HepG2 (cell line): Measurements from ENCODE around the gene UBR7. TPM values are rescaled to one million over a fixed set of nuclear protein-coding genes. Genes with fewer than 3 reads are reported as not detected.

Experiments
- ATAC-seq: fragments of 200-7000 bp; cut with Tn5 transposase; 3 replicates; pipeline ENCODE4 v1.9.1; 2020; ENCODE audit warnings: mild to moderate bottlenecking, moderate library complexity
- BruUV-seq: library from RNA; stranded (reverse); fragments of 400-500 nt; replicated peaks from 2 replicates; lab custom pipeline; 2021; lab: Mats Ljungman, UMichigan
- CTCF ChIA-PET: fragments of 300-600 bp; formaldehyde crosslinking; extraction: SDS; loops from one replicate; lab custom pipeline; 2021; ENCODE audit warnings: low total read pairs, inconsistent platforms, low intra/inter-chr PET ratio; lab: Yijun Ruan, JAX
- POLR2A ChIA-PET: fragments of 350-600 bp; sonication (Branson Sonifier 250); formaldehyde crosslinking; loops from one replicate; lab custom pipeline; 2020; ENCODE audit warnings: antibody characterized with exemption, inconsistent platforms; lab: Yijun Ruan, JAX
- DNase-seq: peaks from one replicate; pipeline ENCODE4 v3.0.0-alpha.2; 2015; ENCODE audit warnings: low spot score
- FAIRE-seq: peaks from 3 replicates; lab custom pipeline; 2011; peaks lifted over from hg19 to GRCh38; lab: Jason Lieb, UNC
- H2AFZ ChIP-seq: one replicate; pipeline ENCODE4 v1.6.1; 2011; ENCODE audit warnings: low read length, inconsistent platforms
- H3K27ac ChIP-seq: fragments of 300-600 bp; 3 replicates; pipeline ENCODE4 v1.8.0; 2011; ENCODE audit warnings: mixed run types, mild to moderate bottlenecking, mixed read lengths, low read length, inconsistent platforms; ENCODE audit not compliant: insufficient read depth; ENCODE audit errors: extremely low read length
- H3K27me3 ChIP-seq, 2 experiments: fragments of 200-600 bp in 1 of 2; 2 replicates in 1 of 2; 3 replicates in 1 of 2; pipeline versions ENCODE4 v1.6.0 to v1.8.0; 2011; ENCODE audit warnings: low read length in 2 of 2, mild to moderate bottlenecking in 2 of 2, moderate library complexity in 2 of 2, inconsistent platforms in 1 of 2; ENCODE audit not compliant: insufficient read depth in 2 of 2, control insufficient read depth in 1 of 2
- H3K36me3 ChIP-seq, 2 experiments: fragments of 200-600 bp in 1 of 2; replicated peaks in 1 of 2; 2 replicates in 1 of 2; 3 replicates in 1 of 2; pipeline versions ENCODE4 v1.5.1 to v1.8.0; 2011; ENCODE audit warnings: low read length in 2 of 2, inconsistent platforms in 1 of 2; ENCODE audit not compliant: insufficient read depth in 2 of 2, control insufficient read depth in 1 of 2
- H3K4me1 ChIP-seq: 2 replicates; pipeline ENCODE4 v1.5.1; 2012; ENCODE audit warnings: low read length, inconsistent platforms; ENCODE audit not compliant: insufficient read depth
- H3K4me2 ChIP-seq: 2 replicates; pipeline ENCODE4 v1.6.0; 2011; ENCODE audit warnings: low read depth, low read length, inconsistent platforms
- H3K4me3 ChIP-seq, 3 experiments: fragments of 200-600 bp in 1 of 3; sonication (generic), shearing (Covaris generic) in 1 of 3; replicated peaks in 1 of 3; 2 replicates each; pipeline ENCODE4 v1.5.1; 2011 to 2016; ENCODE audit warnings: low read length in 3 of 3, inconsistent platforms in 2 of 3, low read depth in 2 of 3, mild to moderate bottlenecking in 2 of 3, control low read depth in 1 of 3, mixed read lengths in 1 of 3; ENCODE audit not compliant: insufficient read depth in 1 of 3
- H3K79me2 ChIP-seq: one replicate; pipeline ENCODE4 v1.6.1; 2011; ENCODE audit warnings: low read length, inconsistent platforms; ENCODE audit not compliant: insufficient read depth
- H3K9ac ChIP-seq: 2 replicates; pipeline ENCODE4 v1.6.0; 2011; ENCODE audit warnings: mild to moderate bottlenecking, low read depth, low read length, inconsistent platforms; ENCODE audit not compliant: insufficient read depth
- H3K9me3 ChIP-seq: 2 replicates; pipeline ENCODE4 v1.5.1; 2012; ENCODE audit warnings: mild to moderate bottlenecking, low read length
- H4K20me1 ChIP-seq: 2 replicates; pipeline ENCODE4 v1.6.0; 2011; ENCODE audit warnings: inconsistent platforms, mild to moderate bottlenecking, low read length, moderate library complexity; ENCODE audit not compliant: insufficient read depth
- FOSL2 ChIP-seq: sonication (generic); formaldehyde crosslinking; IDR thresholded peaks from 2 replicates; pipeline ENCODE4 v1.4.0; 2020; ENCODE audit warnings: missing genetic modification reagents
- POGZ ChIP-seq: sonication (generic); formaldehyde crosslinking; IDR thresholded peaks from 2 replicates; pipeline ENCODE4 v1.4.0; 2020; ENCODE audit warnings: mild to moderate bottlenecking, missing genetic modification reagents
- RFX1 ChIP-seq: fragments of 450-650 bp; IDR thresholded peaks from 2 replicates; pipeline ENCODE4 v1.6.1; 2017
- TMF1 ChIP-seq: sonication (generic); formaldehyde crosslinking; IDR thresholded peaks from 2 replicates; pipeline ENCODE4 v1.8.1; 2022; ENCODE audit warnings: low read depth, missing genetic modification reagents
- ZFP36L1 ChIP-seq: sonication (generic); formaldehyde crosslinking; IDR thresholded peaks from 2 replicates; pipeline ENCODE4 v1.8.0; 2022; ENCODE audit warnings: mild to moderate bottlenecking, missing genetic modification reagents, moderate library complexity
- ZNF264 ChIP-seq: sonication (generic); formaldehyde crosslinking; IDR thresholded peaks from 2 replicates; pipeline ENCODE4 v1.4.0; 2020; ENCODE audit warnings: missing genetic modification reagents
- ZNF292 ChIP-seq: sonication (generic); formaldehyde crosslinking; IDR thresholded peaks from 2 replicates; pipeline ENCODE4 v1.8.1; 2022; ENCODE audit warnings: mild to moderate bottlenecking, low read depth, missing genetic modification reagents, borderline replicate concordance
- ZNF343 ChIP-seq: sonication (generic); formaldehyde crosslinking; IDR thresholded peaks from 2 replicates; pipeline ENCODE4 v1.4.0; 2020; ENCODE audit warnings: mild to moderate bottlenecking, missing genetic modification reagents
- ZNF367 ChIP-seq: sonication (generic); formaldehyde crosslinking; IDR thresholded peaks from 2 replicates; pipeline ENCODE4 v1.4.0; 2020; ENCODE audit warnings: missing genetic modification reagents, borderline replicate concordance
- ZNF781 ChIP-seq: sonication (generic); formaldehyde crosslinking; IDR thresholded peaks from 2 replicates; pipeline ENCODE4 v1.5.1; 2020; ENCODE audit warnings: borderline replicate concordance, mild to moderate bottlenecking, missing genetic modification reagents; ENCODE audit errors: not compliant biosample characterization
- WGBS: methylation state at CpG from one replicate; pipeline ENCODE4 v1.1.6; 2017; ENCODE audit warnings: low lambda C conversion rate; 5-methylcytosine and 5-hydroxymethylcytosine counted together
- in situ Hi-C: cut with HindIII; loops from 2 replicates; pipeline ENCODE4 v1.10.0; 2017; ENCODE audit warnings: low pct_unique_long_range_greater_than_20kb; ENCODE audit not compliant: extremely low pct_ligation_motif_present
- intact Hi-C: fragments of 100-400 bp; cut with micrococcal nuclease; formaldehyde crosslinking; loops from one replicate; pipeline ENCODE4 v1.10.0; 2022; ENCODE audit not compliant: unreplicated experiment
- polyA plus RNA-seq, 8 experiments: library from polyadenylated mRNA; depleted of rRNA in 3 of 8; stranded (reverse) in 7 of 8; unstranded in 1 of 8; fragments of >200 nt; fragmentation: Illumina TruSeq in 4 of 8; extraction: Trizol in 4 of 8; gene quantifications; 2 replicates each; pipeline versions ENCODE4 v1.2.1 to v1.2.3, GENCODE V29; 2011 to 2016; ENCODE audit warnings: low read depth in 4 of 8, missing spikeins in 1 of 8, mixed read lengths in 1 of 8; ENCODE audit not compliant: insufficient read depth in 1 of 8
- total RNA-seq, 5 experiments: library from RNA; depleted of rRNA; stranded (reverse); fragments of >200 nt; fragmentation: Illumina TruSeq; extraction: Trizol; gene quantifications; 2 replicates each; pipeline ENCODE4 v1.2.3, GENCODE V29; 2016; ENCODE audit warnings: low read depth in 1 of 5
- TF ChIP-seq, protein P1 (sequence below): sonication (generic); formaldehyde crosslinking; IDR thresholded peaks from 2 replicates; pipeline ENCODE4 v1.4.0; 2020; ENCODE audit warnings: missing genetic modification reagents
- TF ChIP-seq, protein P2 (sequence below): sonication (generic); formaldehyde crosslinking; IDR thresholded peaks from 2 replicates; pipeline ENCODE4 v1.5.0; 2020; ENCODE audit warnings: mild to moderate bottlenecking, low read depth, missing genetic modification reagents, borderline replicate concordance

The UBR7 gene
- total and polyA plus RNA-seq, 2 of the 13 experiments (the other 11 are each of a cell fraction or from before 2014, with no cell fraction given), result 11.0 to 19.7 TPM

DNA sequence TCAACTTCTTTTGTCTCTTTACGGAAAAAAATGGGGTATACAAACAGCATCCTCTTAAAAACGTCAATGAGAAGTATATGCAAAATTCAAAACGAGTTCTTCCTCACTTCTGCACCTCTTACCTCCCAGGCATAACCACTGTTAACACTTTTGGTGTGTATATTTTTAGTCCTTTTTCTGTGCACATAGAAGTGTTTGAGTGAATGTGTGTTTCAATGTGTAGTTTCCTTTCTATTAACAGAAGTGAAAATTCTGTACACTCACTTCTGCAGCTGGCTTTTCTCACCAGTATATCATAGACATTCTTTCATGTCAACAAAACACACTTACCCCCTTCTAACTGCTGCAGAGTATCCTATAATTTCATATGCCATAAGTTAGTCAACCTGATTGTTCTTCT, 5.4 kb downstream of the UBR7 start (continued):
- TF ChIP-seq, protein P1, sequence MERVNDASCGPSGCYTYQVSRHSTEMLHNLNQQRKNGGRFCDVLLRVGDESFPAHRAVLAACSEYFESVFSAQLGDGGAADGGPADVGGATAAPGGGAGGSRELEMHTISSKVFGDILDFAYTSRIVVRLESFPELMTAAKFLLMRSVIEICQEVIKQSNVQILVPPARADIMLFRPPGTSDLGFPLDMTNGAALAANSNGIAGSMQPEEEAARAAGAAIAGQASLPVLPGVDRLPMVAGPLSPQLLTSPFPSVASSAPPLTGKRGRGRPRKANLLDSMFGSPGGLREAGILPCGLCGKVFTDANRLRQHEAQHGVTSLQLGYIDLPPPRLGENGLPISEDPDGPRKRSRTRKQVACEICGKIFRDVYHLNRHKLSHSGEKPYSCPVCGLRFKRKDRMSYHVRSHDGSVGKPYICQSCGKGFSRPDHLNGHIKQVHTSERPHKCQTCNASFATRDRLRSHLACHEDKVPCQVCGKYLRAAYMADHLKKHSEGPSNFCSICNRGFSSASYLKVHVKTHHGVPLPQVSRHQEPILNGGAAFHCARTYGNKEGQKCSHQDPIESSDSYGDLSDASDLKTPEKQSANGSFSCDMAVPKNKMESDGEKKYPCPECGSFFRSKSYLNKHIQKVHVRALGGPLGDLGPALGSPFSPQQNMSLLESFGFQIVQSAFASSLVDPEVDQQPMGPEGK (CRISPR knock-in tag), result no peak
- TF ChIP-seq POGZ, result no peak
- no peak for TF ChIP-seq TMF1 (CRISPR knock-in tag)
- TF ChIP-seq ZNF781 (CRISPR knock-in tag), result no peak
- no peak for TF ChIP-seq ZNF367 (CRISPR knock-in tag)
- TF ChIP-seq ZNF292, result no peak
- no peak for TF ChIP-seq ZNF264 (CRISPR knock-in tag)
- TF ChIP-seq RFX1, result no peak
- TF ChIP-seq, all 625 proteins: peak for 0

DNA sequence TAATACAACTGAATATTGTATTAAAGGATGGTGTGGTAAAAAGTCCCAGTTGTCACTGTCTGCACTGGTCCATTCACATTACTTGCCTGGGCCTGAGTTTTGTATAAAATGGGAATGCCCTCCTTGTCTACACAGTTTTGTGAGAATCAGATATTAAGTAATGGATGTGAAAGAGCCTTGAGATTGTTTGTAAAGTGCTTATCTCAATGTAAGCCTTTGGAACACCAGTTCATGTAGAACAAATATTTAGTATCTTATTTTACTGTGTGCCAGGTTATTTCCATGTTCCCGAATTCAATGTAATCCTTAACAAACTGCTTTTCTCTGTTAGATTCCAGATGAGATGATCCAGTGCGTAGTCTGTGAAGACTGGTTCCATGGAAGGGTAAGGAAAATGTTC, 7.5 kb downstream of the UBR7 start:
- H3K9me3 ChIP-seq, result no peaks in the 10 kb centered on the region
- TF ChIP-seq ZFP36L1 (CRISPR knock-in tag) (no peak), FOSL2 (no peak), ZNF343 (no peak)
- TF ChIP-seq, protein P2, sequence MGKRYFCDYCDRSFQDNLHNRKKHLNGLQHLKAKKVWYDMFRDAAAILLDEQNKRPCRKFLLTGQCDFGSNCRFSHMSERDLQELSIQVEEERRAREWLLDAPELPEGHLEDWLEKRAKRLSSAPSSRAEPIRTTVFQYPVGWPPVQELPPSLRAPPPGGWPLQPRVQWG (CRISPR knock-in tag), result no peak
- 87% methylated on average over 2 of the region's 2 CpGs for WGBS
- H3K36me3 ChIP-seq, result peaks cover 1 to 10% of the 10 kb centered on the region in 2 experiments; a peak in 4 of 5 replicates
- no peak overlapping the region for H3K9ac ChIP-seq
- 0 out of 2 replicates have a peak, but pooled peaks cover under 1% of the 10 kb centered on the region for H3K4me1 ChIP-seq
- H3K27me3 ChIP-seq, result no peaks in the 10 kb centered on the region
- no peak for DNase-seq
- ATAC-seq, result no peak
- intact Hi-C loops, result no loop called here
- H3K4me2 ChIP-seq, result no peak overlapping the region
- H3K4me3 ChIP-seq, result no peak overlapping the region
- no peaks in the 10 kb centered on the region for H3K79me2 ChIP-seq
- ChIA-PET POLR2A (no interaction called here), CTCF (no interaction called here)
- in situ Hi-C loops, result no loop called here
- H2AFZ ChIP-seq, result no peak overlapping the region
- no TSS peak for BruUV-seq
- H4K20me1 ChIP-seq, result no peaks in the 10 kb centered on the region
- H3K27ac ChIP-seq, result no peak overlapping the region
- no peak for FAIRE-seq
